A673 (cell line): ENCODE results near the gene ETS2.

Experiments used
- EZH2 ChIP-seq: fragments of 200-600 bp; sonication (generic); IDR thresholded peaks from 2 replicates; pipeline ENCODE4 v1.6.1; 2017; ENCODE audit warnings: borderline replicate concordance, low read depth, mild to moderate bottlenecking, mixed read lengths, antibody characterized with exemption, low read length; ENCODE audit not compliant: poor library complexity, severe bottlenecking
- TF ChIP-seq, protein P1 (sequence below): fragments of 300-800, 200-600 bp; sonication (generic); conservative IDR thresholded peaks from 2 replicates; pipeline ENCODE4 v1.5.1; 2017; ENCODE audit warnings: low read depth, mild to moderate bottlenecking, antibody characterized with exemption, low read length, moderate library complexity, mixed read lengths

DNA sequence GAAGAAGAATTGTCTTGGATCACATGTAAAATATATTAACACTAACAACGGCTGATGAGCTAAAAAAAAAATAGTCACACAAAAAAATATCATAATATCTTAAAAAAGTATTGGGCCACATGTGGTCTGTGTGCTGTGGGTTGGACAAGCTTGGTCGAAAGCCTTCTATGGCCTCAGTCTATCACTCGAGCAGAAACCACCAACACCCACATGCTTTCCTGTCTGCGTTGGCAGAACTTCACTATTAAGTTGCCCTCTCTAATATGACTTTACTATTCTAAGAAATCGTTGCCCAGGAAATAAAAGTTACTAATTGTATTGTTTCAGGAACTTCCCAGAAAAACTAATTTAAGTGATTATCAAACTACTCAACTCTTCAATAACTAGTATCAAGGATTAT, 28.2 kb upstream of the ETS2 start:
- no peak for TF ChIP-seq EZH2
- TF ChIP-seq, protein P1, sequence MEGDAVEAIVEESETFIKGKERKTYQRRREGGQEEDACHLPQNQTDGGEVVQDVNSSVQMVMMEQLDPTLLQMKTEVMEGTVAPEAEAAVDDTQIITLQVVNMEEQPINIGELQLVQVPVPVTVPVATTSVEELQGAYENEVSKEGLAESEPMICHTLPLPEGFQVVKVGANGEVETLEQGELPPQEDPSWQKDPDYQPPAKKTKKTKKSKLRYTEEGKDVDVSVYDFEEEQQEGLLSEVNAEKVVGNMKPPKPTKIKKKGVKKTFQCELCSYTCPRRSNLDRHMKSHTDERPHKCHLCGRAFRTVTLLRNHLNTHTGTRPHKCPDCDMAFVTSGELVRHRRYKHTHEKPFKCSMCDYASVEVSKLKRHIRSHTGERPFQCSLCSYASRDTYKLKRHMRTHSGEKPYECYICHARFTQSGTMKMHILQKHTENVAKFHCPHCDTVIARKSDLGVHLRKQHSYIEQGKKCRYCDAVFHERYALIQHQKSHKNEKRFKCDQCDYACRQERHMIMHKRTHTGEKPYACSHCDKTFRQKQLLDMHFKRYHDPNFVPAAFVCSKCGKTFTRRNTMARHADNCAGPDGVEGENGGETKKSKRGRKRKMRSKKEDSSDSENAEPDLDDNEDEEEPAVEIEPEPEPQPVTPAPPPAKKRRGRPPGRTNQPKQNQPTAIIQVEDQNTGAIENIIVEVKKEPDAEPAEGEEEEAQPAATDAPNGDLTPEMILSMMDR: no peak
